COLO829 (cell line): Measurements from ENCODE around the gene NUDT5.
"Not testable (repeated sequence)": the region's sequence is repeated elsewhere in the genome, so short reads cannot be mapped to it uniquely, and the experiment has no call there.

Source experiments
- DNase-seq: peaks from one replicate; pipeline ENCODE4 v3.0.0; 2012; ENCODE audit warnings: low spot score

NUDT5 gene

GRCh38 chr10:12205082-12205481 is 9.4 kb upstream of the NUDT5 start:
- no peak for DNase-seq

GRCh38 chr10:12202226-12202625 is 6.5 kb upstream of the NUDT5 start:
- DNase-seq: no peak

DNA sequence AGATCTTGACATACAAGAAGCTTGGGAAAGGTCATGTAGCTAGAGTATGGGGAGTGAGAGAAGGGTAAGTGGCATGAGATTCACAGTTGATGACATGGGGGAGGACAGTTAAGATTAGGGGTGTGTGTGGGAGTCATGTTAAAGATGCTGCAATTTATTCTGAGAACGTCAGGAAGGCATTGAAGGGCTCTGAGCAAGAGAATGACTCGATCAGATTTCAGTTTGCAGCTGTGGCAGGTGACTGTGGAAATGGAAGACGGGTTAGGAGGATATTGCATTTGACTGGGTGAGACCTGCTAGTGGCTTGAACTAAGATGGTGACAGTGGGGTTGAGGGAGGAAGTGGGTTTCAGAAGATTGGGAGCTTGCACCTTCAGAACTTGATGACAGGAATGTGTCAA is 5.9 kb upstream of the NUDT5 start:
- no peak for DNase-seq

DNA sequence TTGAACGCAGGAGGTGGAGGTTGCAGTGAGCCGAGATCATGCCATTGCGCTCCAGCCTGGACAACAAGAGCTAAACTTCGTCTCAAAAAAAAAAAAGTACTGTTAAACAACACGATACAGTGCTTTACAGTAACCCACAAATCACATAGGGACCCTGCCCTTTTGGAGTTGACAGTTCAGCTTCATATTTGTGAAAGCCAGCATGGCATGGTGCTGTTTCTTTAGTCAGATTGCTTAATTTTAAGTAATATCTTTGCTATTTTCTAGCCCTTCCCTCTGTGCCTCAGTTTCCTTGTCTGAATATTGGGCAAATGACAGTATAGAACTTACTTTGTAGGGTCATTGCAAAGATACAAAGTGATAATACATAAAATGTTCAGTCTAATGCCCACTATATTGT is 5.2 kb upstream of the NUDT5 start:
- no peak for DNase-seq

GRCh38 chr10:12198156-12198555 is 2.5 kb upstream of the NUDT5 start:
- no peak for DNase-seq

- DNase-seq: no peak
These were observed 980 bp upstream of the NUDT5 start for GRCh38 chr10:12196531-12197211.

DNA sequence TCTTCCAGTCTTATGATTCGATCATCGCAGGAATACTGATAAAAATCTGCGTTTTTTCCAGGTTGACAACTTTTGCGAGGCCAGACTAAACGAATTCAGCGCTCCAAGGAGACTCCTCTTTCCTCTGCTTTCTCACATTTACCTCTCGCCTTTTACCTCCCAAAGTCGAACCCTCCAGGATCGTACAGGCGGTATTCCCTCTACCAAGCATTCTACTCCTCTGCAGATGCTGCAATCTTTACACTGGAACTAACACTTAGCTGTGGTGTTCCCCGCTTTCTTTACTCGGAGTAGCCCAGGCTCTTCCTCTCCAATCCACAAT is 449 bp downstream of the NUDT5 start:
- DNase-seq: no peak

DNA sequence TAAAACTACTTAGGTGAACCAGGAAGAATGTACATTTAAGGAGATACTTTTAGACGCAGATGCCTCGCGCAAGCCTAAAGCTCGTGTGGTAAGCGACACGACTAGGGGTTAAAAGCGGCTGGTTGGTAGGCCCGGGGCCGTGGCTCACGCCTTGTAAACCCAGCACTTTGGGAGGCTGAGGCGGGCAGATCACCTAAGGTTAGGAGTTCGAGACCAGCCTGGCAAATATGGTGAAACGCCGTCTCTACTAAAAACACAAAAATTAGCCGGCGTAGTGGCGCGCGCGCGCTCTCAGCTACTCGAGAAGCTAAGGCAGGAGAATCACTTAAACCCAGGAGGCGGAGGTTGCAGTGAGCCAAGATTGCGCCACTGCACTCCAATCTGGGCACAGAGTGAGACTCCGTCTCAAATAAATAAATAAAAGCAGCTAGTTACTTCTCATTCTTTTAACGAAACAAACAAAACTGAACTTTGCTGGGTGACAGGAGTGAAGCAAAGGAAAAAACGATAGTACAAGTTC is 879 bp downstream of the NUDT5 start:
- DNase-seq: no peak

DNA sequence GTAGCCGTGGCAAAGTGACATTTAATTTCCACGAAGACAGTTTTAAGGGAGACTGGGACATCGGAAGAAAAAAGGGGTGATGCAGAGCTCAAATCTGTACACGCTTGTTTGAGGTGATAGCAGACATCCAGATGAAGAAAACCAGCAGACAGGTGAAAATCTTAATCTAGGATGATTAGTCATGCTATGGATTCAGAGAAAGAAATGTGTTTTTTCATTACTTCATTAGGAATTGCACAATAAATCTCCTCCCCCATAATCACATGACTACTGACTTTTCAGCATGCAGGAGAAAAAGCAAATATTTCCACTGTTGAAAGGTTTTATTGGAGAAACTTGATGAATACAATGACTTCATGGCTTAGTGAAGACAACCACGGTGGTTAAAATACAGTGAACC is 2.5 kb downstream of the NUDT5 start:
- peak; percentile 41 for DNase-seq

- DNase-seq: no peak
These were observed 4.0 kb downstream of the NUDT5 start for GRCh38 chr10:12191715-12192114.

GRCh38 chr10:12189426-12189825 is 6.3 kb downstream of the NUDT5 start:
- DNase-seq: no peak

GRCh38 chr10:12188656-12189055 is 7.0 kb downstream of the NUDT5 start:
- DNase-seq: no peak

DNA sequence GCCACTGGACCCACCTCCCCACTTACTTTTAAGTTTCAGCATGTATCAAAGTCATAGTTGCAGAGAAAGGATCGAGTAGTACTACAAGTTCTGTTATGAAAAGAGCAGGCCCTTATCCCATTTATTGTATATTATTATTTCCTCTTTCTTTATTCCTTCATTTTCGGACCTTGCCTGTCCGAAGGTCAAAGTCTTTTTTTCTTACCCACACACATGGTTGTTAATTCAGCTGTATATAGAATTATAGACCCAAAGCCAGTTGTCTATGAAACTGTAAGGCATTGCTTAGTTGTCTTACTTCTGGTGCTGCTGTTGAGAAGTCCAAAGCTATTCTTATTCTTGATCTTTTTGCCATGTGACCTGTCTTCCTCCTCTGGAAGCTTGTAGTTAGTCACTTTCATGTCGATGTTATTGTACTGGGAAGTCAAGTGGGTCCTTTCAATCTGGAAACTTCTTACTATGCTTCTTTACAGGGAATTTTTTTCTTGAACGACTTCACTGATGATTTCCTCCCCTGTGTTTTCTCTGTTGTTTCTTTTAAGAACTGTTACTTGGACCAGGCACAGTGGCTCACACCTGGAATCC is 8.3 kb downstream of the NUDT5 start:
- DNase-seq: no peak

GRCh38 chr10:12186323-12186722 is 9.4 kb downstream of the NUDT5 start:
- DNase-seq: no peak

- no peak for DNase-seq
These were observed 11.5 kb downstream of the NUDT5 start for GRCh38 chr10:12184165-12184564.

GRCh38 chr10:12181065-12181775 is 14.5 kb downstream of the NUDT5 start:
- no peak for DNase-seq

- no peak for DNase-seq
These were observed 15.3 kb downstream of the NUDT5 start for GRCh38 chr10:12180221-12180974.

DNA sequence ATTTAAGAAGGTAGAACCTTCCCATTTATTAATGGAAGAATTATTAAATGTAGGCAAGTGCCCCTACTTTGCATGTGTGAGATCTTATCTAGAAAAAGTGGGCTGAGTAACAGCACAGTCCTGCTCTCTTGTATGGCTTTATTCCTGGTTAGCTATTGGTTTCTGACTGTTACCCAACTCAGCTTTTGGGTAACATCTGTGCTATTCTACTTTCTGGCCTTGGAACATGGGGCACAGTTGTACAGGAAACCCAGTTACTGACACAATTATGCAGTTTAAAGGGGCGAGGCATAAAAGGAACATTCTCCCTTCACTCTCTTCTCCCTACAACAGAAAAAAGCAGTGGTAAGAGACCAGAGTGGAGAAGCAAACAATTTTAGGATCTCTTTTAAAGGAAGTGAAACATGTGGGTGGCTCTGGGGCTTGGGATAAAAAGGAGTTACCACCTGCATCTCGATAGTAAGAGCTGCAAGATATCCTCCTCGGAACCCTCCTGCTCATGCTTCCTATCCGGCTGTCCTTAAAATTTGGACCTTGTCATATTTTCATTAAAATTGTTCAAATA is 16.0 kb downstream of the NUDT5 start:
- no peak for DNase-seq

GRCh38 chr10:12177642-12178041 is 18.0 kb downstream of the NUDT5 start:
- DNase-seq: no peak

DNA sequence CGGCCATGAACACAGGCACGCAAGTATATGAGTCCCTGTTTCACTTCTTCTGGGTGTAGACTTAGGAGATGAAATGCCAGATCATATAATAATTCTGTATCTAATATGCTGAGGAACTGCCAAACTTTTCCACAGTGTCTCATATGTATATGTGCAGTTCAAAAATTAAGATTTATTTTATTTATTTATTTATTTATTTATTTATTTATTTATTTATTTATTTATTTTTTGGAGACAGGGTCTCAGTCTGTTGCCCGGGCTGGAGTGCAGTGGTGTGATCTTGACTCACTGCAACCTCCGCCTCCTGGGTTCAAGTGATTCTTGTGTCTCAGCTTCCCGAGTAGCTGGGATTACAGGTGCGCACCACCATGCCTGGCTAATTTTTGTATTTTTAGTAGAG is 24.2 kb downstream of the NUDT5 start:
- not testable (repeated sequence) for DNase-seq

DNA sequence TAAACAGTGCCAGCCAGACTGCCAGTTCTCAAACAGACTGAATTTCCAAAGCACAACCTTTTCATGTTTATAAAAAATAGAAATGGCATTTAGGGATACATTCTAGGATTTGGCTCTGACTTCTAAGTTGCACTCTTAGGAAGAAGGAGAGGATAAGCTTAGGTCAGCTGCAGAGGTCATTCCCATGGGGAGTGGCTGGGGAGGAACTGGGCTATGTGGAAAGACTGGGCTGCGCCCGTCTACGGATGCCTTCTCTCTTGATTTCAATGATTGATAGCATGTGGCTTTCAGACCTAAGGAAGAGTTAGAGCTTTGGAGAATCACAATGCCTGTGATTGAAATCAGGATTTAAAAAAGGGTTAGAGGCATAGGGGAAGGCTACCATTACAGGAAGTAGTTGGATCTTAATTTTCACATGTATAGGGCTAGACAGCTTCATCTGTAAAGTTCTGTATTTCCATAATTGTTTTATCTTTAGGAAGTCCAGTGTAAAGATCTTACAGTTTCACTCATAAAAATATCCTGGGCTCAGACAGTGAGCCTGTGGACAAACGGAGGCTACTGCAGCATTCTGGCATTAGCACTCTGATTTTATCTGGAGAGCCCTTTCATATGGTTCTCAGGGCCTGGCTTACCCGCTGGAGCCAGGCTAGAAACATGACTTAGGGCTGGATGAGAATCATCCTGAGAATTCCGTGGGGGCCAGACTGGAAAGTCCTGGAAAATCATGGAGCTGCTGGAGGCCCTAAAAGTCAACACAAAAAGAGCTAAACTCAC is 29.5 kb downstream of the NUDT5 start:
- no peak for DNase-seq

DNA sequence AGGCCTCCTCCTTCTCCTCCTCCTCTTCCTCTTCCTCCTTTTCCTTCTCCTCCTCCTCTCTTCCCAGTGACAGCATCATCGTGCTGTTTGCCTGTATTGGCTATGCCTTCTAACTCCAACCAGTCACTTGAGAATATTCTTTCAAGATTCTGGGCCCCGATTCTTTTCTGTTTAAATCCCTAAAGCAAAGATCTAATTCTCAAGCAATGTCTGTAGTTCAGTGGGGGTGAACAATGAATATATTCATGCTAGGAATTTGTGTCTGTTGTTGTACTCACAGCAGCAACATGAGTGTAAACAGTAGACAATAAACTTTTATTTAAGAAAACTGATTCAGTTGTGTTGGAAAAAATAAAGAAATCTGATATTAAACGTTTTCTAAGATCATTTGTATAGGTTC is 30.7 kb downstream of the NUDT5 start:
- peak; percentile 46 for DNase-seq
